Effector memory CD8-positive, alpha-beta T cell (primary cell): ENCODE results near the gene MGARP.
A peak's percentile ranks its signal among the peaks of the same experiment; 100 is the strongest.
"Not testable (repeated sequence)": the region's sequence is repeated elsewhere in the genome, so short reads cannot be mapped to it uniquely, and the experiment has no call there.

Experiments
- ATAC-seq: fragments of 150-1000 bp; cut with Tn5 transposase; replicated peaks from 2 replicates; pipeline ENCODE4 v1.10.0; 2021; ENCODE audit warnings: mild to moderate bottlenecking, moderate library complexity
- DNase-seq, 3 experiments: peaks; one replicate each; pipeline ENCODE4 v3.0.0; 2021
- H3K27ac Mint-ChIP-seq, 2 donors: one replicate each; pipeline ENCODE4 v1.8.0; 2022; ENCODE audit warnings: mild to moderate bottlenecking in 2 of 2, mixed read lengths in 2 of 2, moderate library complexity in 2 of 2
- H3K27me3 Mint-ChIP-seq, 2 donors: one replicate each; pipeline ENCODE4 v1.8.0; 2022; ENCODE audit warnings: mixed read lengths in 2 of 2
- H3K36me3 Mint-ChIP-seq: one replicate; pipeline ENCODE4 v1.8.0; 2022; ENCODE audit warnings: mild to moderate bottlenecking, moderate library complexity, mixed read lengths; ENCODE audit not compliant: insufficient read depth
- H3K4me1 Mint-ChIP-seq, 2 donors: one replicate each; pipeline ENCODE4 v1.8.0; 2022; ENCODE audit warnings: low read depth in 2 of 2, mixed read lengths in 2 of 2
- H3K4me3 Mint-ChIP-seq, 2 donors: one replicate each; pipeline ENCODE4 v1.8.0; 2022; ENCODE audit warnings: mild to moderate bottlenecking in 2 of 2, mixed read lengths in 2 of 2, moderate library complexity in 2 of 2
- H3K9me3 Mint-ChIP-seq, 2 donors: one replicate each; pipeline ENCODE4 v1.8.0; 2022; ENCODE audit warnings: mixed read lengths in 2 of 2
- total RNA-seq, 9 experiments: gene quantifications; one replicate each; lab custom pipeline; 2026; lab: John Stamatoyannopoulos, UW

The MGARP gene
- total RNA-seq: 0 to 0.67 (median 0.06) reads per million in 9 experiments

DNA sequence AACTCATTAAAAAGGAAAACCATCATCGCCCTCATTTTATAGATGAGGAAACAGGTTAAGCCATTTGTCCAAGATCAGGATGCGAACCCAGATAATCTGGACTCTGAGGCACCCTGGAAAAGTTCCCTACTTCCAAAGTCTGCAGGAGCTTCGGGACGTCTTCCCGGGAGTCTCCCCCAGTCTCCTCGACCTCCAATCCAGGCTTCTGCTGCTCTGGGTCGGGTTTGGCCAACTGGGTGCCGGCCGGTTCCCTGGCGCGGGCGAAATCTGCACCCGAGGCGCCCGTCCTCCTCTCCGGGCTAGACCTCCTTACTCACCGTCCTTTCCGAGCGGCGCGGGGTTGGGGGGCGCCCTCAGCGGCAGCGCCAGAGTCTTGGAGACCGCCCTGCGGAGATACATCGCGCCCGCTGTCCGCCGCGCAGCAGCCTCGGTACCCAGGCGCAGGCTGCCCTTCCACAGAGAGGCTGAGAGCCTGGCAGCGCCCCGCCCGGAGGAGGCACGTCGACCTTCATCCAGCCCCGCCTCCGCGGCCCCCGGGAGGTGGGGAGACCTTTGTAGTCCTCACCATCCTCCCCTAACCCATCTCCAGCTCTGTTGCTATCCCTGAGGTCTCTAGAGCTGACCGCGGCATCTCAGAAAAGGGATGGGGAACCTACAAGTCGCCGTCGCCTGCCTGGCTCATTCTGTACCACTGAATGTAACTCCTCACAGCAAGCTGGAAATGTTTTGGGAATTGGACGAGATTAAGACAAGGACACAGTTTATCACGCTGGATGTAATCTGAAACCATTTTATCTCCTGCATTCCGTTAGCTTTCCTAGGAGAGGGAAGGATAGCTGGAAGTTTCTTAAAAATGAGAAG is at the start of gene MGARP:
Gene MGARP (minus strand): TSS at position 466 of the 861 bp plus-strand sequence. CDS start 67 bp downstream, at position 399.
- peaks cover 12 to 16% of the 10 kb centered on the region in 2 donors for H3K4me1 Mint-ChIP-seq
- no peaks in the 10 kb centered on the region for H3K9me3 Mint-ChIP-seq
- DNase-seq (peak in 1 of 3 experiments; percentile 5), ATAC-seq (peak; percentile 83)
- H3K27ac Mint-ChIP-seq: no peak within 1 kb of the TSS
- H3K27me3 Mint-ChIP-seq: peaks cover 35 to 41% of the 10 kb centered on the region in 2 donors
- H3K4me3 Mint-ChIP-seq: peak within 1 kb of the TSS; percentile 82 to 86
- peaks cover 7% of the 10 kb centered on the region for H3K36me3 Mint-ChIP-seq

DNA sequence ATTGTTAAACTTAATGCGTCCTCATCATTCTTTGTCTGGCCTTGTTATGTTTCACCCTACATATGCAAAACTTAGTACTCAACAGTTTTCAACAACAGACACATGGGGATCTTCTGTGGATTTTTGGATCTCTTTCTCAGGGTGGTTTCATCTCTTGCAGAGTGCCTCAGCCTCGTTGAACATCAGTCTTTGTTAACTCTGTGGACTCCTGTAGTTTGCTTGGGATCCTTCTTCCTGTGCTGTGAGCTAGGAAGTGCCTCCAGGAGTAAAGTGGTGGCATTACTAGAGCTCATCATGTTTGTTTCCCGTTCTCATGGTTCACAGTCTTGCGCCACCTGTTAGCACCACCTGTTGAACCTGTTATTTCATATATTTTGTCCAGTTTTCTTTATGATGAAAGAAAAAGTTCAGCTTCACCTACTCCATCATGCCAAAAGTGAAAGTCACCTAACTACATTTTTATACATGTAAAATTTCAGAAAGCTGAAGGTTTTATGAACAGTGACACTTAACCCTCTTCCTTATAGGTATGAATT is 49.7 kb upstream of the MGARP start:
- Mint-ChIP-seq H3K9me3 (no peaks in the 10 kb centered on the region), H3K4me3 (no peak overlapping the region), H3K36me3 (peaks cover 33% of the 10 kb centered on the region), H3K27ac (peak overlapping the region; percentile 13 to 36), H3K4me1 (peaks cover 21 to 27% of the 10 kb centered on the region in 2 donors), H3K27me3 (no peaks in the 10 kb centered on the region)
- no peak for DNase-seq
- no peak for ATAC-seq

DNA sequence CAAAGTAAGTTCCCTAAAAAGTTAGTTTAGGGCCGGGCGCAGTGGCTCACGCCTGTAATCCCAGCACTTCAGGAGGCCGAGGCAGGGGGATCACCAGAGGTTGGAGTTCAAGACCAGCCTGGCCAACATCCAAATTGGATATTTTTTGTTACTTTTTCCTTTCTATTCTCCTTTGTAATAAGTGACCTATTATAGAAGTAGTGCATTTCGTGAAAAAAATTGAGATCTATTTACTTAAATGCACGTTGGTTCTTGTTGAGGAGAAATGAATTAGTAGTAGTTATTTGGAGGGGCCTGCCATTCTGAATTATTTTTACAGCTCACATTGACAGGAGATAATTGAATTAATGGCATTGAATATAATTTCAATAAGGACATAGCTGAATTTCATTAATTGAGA is 44.6 kb upstream of the MGARP start:
- Mint-ChIP-seq H3K9me3 (no peaks in the 10 kb centered on the region), H3K36me3 (peaks cover 31% of the 10 kb centered on the region), H3K27me3 (no peaks in the 10 kb centered on the region), H3K27ac (peak overlapping the region; percentile 32 to 72), H3K4me1 (peaks cover 35 to 55% of the 10 kb centered on the region in 2 donors), H3K4me3 (no peak overlapping the region)
- ATAC-seq (no peak), DNase-seq (no peak)

DNA sequence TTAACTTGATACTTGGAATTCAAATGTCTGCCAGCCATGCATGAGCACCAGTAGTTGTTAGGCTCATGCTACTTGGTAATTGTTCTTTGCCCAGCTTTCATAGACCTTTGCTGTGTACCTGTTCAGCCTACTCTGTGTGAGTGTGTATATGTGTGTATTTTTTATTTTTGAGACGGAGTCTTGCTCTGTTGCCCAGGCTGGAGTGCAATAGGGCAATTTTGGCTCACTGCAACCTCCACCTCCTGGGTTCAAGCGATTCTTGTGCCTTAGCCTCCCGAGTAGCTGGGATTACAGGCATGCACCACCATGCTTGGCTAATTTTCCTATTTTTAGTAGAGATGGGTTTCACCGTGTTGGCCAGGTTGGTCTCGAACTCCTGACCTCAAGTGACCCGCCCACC is 42.5 kb upstream of the MGARP start:
- H3K4me1 Mint-ChIP-seq: peaks cover 35 to 52% of the 10 kb centered on the region in 2 donors
- not testable (repeated sequence) for H3K9me3 Mint-ChIP-seq, ATAC-seq, H3K27me3 Mint-ChIP-seq, DNase-seq, H3K4me3 Mint-ChIP-seq
- H3K36me3 Mint-ChIP-seq: peaks cover 21% of the 10 kb centered on the region
- H3K27ac Mint-ChIP-seq: peak overlapping the region in 1 of 2 donors; percentile 49

DNA sequence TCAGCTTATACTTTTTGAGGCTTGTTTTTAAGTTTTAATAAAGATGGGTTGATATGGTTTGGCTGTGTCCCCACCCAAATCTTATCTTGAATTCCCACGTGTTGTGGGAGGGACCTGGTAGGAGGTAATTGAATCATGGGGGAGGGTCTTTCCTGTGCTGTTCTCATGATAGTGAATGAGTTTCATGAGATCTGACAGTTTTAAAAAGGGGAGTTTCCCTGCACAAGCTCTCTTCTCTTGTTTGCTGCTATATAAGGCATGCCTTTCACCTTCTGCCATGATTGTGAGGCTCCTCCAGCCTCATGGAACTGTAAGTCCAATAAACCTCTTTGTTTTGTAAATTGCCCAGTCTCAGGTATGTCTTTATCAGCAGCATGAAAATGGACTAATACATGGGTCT is 42.0 kb upstream of the MGARP start:
- not testable (repeated sequence) for ATAC-seq, H3K9me3 Mint-ChIP-seq, DNase-seq, H3K27me3 Mint-ChIP-seq, H3K4me3 Mint-ChIP-seq
- peak overlapping the region in 1 of 2 donors; percentile 49 for H3K27ac Mint-ChIP-seq
- H3K4me1 Mint-ChIP-seq: peaks cover 38 to 54% of the 10 kb centered on the region in 2 donors
- peaks cover 17% of the 10 kb centered on the region for H3K36me3 Mint-ChIP-seq

DNA sequence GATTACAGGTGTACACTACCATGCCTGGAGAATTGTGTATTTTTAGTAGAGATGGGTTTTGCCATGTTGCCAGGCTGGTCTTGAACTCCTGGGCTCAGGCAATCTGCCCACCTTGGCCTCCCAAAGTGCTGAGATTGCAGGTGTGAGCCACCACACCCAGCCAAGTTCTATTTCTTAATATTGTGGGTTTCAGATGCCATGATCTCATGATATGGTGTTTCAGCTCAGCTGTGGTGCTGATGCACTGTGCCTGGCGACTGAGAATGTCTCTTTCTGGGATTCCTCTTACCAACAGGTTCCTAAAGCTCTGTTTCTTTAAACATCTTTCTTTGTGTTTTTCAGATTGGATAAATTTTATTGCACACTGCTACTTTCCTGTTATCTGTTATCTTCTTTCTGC is 39.5 kb upstream of the MGARP start:
- Mint-ChIP-seq H3K36me3 (peaks cover 12% of the 10 kb centered on the region), H3K9me3 (no peaks in the 10 kb centered on the region), H3K4me3 (peak overlapping the region in 1 of 2 donors; percentile 4), H3K27me3 (no peaks in the 10 kb centered on the region), H3K4me1 (peaks cover 57 to 70% of the 10 kb centered on the region in 2 donors), H3K27ac (no peak overlapping the region)
- no peak for DNase-seq
- no peak for ATAC-seq

GRCh38 chr4:139317635-139318034 is 37.6 kb upstream of the MGARP start:
- no peaks in the 10 kb centered on the region for H3K9me3 Mint-ChIP-seq
- H3K36me3 Mint-ChIP-seq: peaks cover 14% of the 10 kb centered on the region
- no peaks in the 10 kb centered on the region for H3K27me3 Mint-ChIP-seq
- no peak for DNase-seq
- peaks cover 55 to 74% of the 10 kb centered on the region in 2 donors for H3K4me1 Mint-ChIP-seq
- no peak overlapping the region for H3K4me3 Mint-ChIP-seq
- H3K27ac Mint-ChIP-seq: peak overlapping the region in 1 of 2 donors; percentile 66
- no peak for ATAC-seq

GRCh38 chr4:139316733-139317132 is 36.7 kb upstream of the MGARP start:
- Mint-ChIP-seq H3K27me3 (no peaks in the 10 kb centered on the region), H3K4me3 (peak overlapping the region in 1 of 2 donors; percentile 10), H3K27ac (peak overlapping the region in 1 of 2 donors; percentile 66), H3K9me3 (no peaks in the 10 kb centered on the region), H3K36me3 (peaks cover 14% of the 10 kb centered on the region), H3K4me1 (peaks cover 53 to 73% of the 10 kb centered on the region in 2 donors)
- DNase-seq: no peak
- ATAC-seq: no peak

DNA sequence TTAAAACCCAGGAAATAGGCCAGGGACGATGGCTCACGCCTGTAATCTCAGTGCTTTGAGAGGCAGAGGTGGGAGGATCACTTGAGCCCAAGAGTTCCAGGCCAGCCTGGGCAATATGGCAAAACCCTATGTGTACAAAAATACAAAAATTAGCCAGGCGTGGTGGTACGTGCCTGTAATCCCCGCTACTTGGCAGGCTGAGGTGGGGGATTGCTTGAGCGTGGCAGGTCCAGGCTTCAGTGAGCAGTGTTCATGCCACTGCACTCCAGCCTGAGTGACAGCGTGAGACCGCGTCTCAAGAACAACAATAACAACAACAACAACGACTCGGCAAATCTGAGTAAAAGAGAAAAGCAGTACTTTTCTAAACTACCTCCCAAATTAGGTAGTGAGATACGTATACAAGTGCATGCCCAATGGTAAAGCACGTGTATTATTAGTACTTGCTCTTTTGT is 35.2 kb upstream of the MGARP start:
- H3K27ac Mint-ChIP-seq: peak overlapping the region; percentile 66 to 83
- peak overlapping the region; percentile 33 to 48 for H3K4me3 Mint-ChIP-seq
- H3K36me3 Mint-ChIP-seq: peaks cover 7% of the 10 kb centered on the region
- H3K9me3 Mint-ChIP-seq: no peaks in the 10 kb centered on the region
- DNase-seq: no peak
- no peaks in the 10 kb centered on the region for H3K27me3 Mint-ChIP-seq
- peaks cover 54 to 68% of the 10 kb centered on the region in 2 donors for H3K4me1 Mint-ChIP-seq
- no peak for ATAC-seq

DNA sequence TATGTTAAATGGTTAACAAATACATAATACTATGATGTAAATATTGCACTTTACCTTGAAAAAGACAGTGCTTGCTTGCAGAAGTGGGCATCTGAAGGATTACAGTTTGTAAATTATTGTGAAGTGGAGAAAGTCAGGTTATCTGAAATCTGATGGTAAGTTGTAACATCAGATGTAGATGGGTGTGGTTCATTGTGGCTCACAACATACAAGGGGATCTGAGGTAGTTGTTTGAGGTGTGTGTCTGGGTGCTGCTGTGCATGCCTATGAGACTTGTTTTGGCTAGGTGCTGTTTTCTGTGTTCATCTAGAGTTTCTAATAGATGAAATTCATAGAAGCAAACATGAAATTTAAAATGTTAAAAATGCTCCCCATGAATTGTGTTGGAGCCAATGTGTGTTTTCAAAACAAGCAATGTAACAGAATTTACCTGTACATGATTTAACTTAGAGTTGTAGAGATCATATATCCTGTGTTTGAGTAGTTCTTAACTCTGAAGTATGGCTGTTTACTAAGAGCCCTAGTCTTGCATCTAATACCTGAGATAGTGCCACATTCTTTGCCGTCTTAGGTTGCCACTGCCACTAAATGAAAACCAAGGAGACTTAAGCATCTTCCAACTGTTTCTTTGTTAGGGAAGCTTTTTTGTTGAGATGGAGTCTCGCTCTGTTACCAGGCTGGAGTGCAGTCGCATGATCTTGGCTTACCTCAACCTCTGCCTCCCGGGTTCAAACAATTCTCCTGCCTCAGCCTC is 34.2 kb upstream of the MGARP start:
- Mint-ChIP-seq H3K27ac (peak overlapping the region; percentile 83 to 86), H3K36me3 (peaks cover 7% of the 10 kb centered on the region), H3K9me3 (no peaks in the 10 kb centered on the region), H3K27me3 (no peaks in the 10 kb centered on the region), H3K4me1 (peaks cover 46 to 63% of the 10 kb centered on the region in 2 donors), H3K4me3 (peak overlapping the region; percentile 55 to 66)
- no peak for DNase-seq
- peak; percentile 79 for ATAC-seq

DNA sequence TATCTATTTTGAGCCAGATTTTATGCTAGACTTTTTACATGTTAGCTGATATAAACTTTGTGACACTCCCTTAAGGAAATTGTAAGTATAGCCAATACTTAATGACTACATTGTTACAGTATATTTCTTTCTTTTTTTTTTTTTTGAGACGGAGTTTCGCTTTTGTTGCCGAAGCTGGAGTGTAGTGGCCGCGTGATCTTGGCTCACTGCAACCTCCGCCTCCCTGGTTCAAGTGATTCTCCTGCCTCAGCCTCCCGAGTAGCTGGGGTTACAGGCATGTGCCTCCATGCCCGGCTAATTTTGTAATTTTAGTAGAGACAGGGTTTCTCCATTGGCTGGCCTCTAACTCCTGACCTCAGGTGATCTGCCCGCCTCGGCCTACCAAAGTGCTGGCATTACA is 33.4 kb upstream of the MGARP start:
- H3K4me3 Mint-ChIP-seq: peak overlapping the region; percentile 55 to 66
- not testable (repeated sequence) for H3K36me3 Mint-ChIP-seq, H3K9me3 Mint-ChIP-seq, ATAC-seq, DNase-seq, H3K27me3 Mint-ChIP-seq
- peak overlapping the region; percentile 83 to 86 for H3K27ac Mint-ChIP-seq
- H3K4me1 Mint-ChIP-seq: peaks cover 46 to 65% of the 10 kb centered on the region in 2 donors

GRCh38 chr4:139312552-139313332 is 32.7 kb upstream of the MGARP start:
- DNase-seq: no peak
- no peaks in the 10 kb centered on the region for H3K27me3 Mint-ChIP-seq
- peaks cover 12% of the 10 kb centered on the region for H3K36me3 Mint-ChIP-seq
- H3K4me1 Mint-ChIP-seq: peaks cover 46 to 65% of the 10 kb centered on the region in 2 donors
- H3K9me3 Mint-ChIP-seq: no peaks in the 10 kb centered on the region
- peak overlapping the region in 1 of 2 donors; percentile 86 for H3K27ac Mint-ChIP-seq
- peak overlapping the region in 1 of 2 donors; percentile 5 for H3K4me3 Mint-ChIP-seq
- no peak for ATAC-seq
